DOHH2 (cell line): ENCODE data around the gene ANKRD13B.

Experiments
- CTCF ChIP-seq: fragments of 200-600 bp; sonication (generic); IDR thresholded peaks from one replicate; pipeline ENCODE4 v1.5.1; 2014; ENCODE audit warnings: antibody characterized with exemption, mild to moderate bottlenecking, low read depth, low read length; ENCODE audit not compliant: poor library complexity, severe bottlenecking
- EZH2phosphoT487 ChIP-seq: fragments of 200-600 bp; sonication (generic); IDR thresholded peaks from 2 replicates; pipeline ENCODE4 v1.6.1; 2017; ENCODE audit warnings: borderline replicate concordance, mild to moderate bottlenecking, antibody characterized with exemption, low read length, moderate library complexity, mixed read lengths

- TF ChIP-seq CTCF (no peak), EZH2phosphoT487 (no peak)
Measured at GRCh38 chr17:29650396-29650795, 57.5 kb downstream of the ANKRD13B start.
